ENCODE measurements around the gene SELENOM.
"Not testable (repeated sequence)": the region's sequence is repeated elsewhere in the genome, so short reads cannot be mapped to it uniquely, and the experiment has no call there.

The SELENOM gene

GRCh38 chr22:31130873-31131272 lies 23.5 kb upstream of the SELENOM start:
- DNase-seq: no peak

GRCh38 chr22:31128156-31128555 lies 20.8 kb upstream of the SELENOM start:
- no peak for DNase-seq

DNA sequence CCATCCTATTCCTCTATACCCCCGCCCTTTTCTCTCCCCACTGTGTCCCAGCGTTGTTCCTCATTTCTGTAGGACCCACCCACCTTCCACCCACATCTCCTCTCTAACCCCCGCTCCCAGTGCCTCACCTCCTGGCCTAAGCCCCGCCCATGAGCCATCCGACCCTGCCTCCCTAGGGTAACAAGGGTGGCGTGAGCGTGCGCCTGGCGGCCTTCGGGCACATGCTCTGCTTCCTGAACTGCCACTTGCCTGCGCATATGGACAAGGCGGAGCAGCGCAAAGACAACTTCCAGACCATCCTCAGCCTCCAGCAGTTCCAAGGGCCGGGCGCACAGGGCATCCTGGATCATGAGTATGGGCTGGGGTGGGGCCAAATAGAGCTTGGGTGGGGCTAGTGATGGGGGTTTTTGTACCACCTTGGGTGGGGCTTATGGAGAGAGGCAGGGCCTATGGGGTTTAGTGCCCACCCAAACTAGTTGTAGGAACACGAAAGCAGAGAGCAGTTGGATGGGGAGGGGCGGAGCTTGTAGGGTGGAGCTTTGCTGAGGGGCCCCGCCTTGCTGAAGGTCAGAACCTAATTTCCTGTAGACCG lies 19.9 kb upstream of the SELENOM start:
- DNase-seq: no peak

DNA sequence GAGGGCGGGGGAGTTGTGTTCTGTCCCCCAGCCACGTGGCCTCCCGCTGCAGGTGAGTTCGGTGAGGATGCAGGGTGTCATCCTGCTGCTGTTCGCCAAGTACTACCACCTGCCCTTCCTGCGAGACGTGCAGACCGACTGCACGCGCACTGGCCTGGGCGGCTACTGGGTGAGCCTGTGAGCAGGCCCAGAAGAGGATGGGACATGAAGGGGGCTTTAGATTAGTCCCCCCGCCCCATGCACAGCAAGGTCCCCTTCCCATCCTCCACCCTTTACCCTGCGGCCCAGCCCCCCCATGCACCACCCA lies 19.5 kb upstream of the SELENOM start:
- DNase-seq: no peak

- DNase-seq: no peak
These were observed 18.9 kb upstream of the SELENOM start for GRCh38 chr22:31126128-31126868.

GRCh38 chr22:31125521-31126117 lies 18.3 kb upstream of the SELENOM start:
- DNase-seq: no peak

GRCh38 chr22:31124811-31125465 lies 17.6 kb upstream of the SELENOM start:
- DNase-seq: no peak

DNA sequence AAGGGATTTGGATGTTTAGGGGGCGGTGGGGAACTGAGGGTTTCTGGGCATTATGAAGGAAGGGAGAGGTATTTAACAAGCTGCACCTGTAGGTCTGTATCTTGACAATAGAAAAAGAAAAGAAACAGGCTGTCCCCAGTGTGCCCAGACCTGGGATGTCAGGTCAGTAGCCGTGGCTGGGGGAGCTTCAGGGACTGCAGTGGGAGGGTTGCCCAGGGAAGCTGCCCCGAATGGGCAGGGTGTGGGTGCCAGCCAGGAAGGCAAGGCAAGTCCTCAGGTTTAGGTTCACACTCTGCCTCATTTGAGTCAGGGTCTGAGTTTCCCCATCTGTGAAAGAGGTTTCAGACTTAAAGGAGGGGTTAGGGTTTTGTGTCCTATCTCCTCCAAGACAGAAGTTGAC lies 16.9 kb upstream of the SELENOM start:
- no peak for DNase-seq

GRCh38 chr22:31123292-31123602 lies 15.9 kb upstream of the SELENOM start:
- no peak for DNase-seq

DNA sequence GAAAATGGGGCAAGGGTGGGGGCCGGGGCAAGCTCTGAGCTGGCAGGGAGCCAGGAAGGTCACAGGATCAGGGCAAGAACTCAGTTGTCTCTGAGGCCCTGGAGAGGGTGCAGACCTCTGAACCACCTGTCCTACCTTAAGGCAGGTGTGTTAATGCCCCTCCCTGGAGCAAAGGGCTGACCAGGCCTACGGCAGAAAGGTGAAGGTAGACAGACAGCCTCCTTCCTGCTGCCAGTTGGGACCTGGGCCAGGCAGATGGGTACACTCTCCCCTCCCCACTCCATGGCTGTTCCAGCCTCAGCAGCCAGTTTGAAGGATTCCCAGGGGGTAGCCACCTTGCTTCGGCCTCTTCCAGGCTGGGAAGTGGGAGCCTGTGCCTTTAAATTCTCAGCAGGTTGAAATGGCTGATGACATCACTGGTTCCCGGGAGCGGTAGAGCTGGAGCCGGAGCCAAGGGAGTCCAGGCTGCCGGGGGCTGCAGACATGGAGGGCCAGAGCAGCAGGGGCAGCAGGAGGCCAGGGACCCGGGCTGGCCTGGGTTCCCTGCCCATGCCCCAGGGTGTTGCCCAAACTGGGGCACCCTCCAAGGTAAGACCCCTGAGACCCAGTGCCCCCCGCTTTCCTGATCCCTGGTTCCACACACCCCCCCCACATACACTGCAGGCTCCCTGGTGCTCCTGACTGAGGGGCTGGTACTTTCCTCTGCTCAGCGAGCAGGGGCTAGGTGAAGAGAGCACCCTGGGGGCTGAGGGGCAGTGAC lies 15.3 kb upstream of the SELENOM start, which contains the start of gene INPP5J:
Gene INPP5J (plus strand): TSS at position 435 of the 760 bp plus-strand sequence. CDS start 49 bp downstream, at position 484.
- peak; percentile 24 for DNase-seq

DNA sequence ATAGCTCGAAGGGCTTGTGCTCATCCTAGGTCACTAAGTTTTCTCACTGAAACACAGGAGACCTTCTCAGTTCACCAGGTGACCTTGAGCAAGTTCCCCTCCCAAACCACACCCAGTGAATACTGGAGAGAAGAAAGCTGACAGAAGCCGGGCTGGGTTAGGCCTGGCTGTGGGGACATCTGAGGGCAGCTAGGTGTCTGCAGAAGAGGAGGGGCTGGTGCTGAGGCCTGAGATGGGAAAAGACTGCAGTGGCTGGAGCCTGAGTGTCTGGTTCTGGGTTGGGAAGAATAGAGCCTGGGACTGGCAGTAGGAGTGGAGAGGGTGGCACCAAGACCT lies 14.8 kb upstream of the SELENOM start:
- DNase-seq: no peak

DNA sequence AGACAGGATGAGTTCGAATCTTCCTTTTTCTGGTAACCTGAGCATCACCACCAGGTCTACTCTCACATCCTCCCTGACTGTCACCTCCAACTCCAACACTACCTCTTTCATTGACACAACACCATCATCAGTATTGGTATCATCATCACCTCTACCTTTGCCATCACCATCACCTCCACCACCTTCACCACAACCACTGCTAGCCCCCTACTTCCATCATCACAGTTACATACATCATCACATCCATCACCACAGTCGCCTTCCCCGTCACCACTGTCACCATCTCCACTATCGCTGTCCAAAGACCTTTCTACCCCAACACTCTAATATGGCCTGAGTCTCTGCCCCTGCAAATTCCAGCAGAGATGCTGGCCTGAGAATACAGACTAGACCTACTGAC lies 14.0 kb upstream of the SELENOM start:
- DNase-seq: no peak

DNA sequence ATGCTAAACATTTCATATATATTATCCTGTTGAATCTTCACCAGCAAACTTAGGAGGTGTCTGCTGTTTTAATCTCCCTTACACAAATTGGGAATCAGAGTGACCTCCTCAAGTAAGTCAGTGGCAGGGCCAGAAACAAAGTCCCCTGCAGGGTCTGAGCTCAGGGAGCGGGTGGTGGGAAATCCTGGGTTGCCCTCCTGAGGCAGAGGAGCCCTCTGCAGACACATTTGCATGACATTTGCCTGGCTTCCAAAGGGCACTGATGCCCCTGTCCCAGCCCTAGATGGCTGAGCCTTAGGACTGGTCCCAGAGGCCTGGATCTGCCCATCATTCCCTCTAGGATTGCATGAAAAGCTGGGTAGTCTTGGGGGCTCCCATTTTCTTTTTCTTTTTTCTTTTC lies 13.3 kb upstream of the SELENOM start:
- no peak for DNase-seq

GRCh38 chr22:31120230-31120629 lies 12.9 kb upstream of the SELENOM start:
- DNase-seq: no peak

DNA sequence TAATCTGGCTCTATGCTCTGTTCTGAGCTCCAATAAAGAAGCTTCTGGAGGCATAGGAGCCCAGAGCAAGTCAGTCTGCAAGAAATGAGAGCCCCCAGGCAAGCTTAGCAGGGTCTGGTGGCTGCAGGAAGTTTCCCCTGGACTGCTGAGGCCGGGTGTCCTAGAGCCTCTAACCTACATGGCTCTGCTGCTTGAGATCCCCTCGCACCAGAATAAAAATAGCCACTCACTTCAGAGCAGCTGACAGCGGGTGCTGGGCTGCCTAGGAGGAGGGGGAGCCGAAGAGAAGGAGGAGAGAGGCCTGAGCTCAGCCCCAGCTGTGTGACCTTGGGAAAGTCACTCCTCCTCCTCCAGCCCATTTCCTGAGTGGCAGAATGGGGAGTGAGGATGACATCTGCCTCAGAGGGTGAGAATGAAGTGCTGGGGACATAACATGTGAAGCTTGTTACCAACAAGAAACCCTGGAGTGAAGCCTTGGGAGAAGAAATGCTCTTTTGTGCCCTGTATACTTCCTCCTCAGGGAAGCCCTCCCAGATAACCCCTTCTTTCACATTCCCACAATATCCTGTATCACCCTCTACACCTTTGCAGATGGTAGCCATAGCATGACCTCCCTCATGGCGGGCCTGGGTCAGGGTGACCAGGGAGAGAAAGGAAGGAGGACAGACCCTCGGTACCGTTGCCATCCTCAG lies 11.8 kb upstream of the SELENOM start:
- DNase-seq: no peak

DNA sequence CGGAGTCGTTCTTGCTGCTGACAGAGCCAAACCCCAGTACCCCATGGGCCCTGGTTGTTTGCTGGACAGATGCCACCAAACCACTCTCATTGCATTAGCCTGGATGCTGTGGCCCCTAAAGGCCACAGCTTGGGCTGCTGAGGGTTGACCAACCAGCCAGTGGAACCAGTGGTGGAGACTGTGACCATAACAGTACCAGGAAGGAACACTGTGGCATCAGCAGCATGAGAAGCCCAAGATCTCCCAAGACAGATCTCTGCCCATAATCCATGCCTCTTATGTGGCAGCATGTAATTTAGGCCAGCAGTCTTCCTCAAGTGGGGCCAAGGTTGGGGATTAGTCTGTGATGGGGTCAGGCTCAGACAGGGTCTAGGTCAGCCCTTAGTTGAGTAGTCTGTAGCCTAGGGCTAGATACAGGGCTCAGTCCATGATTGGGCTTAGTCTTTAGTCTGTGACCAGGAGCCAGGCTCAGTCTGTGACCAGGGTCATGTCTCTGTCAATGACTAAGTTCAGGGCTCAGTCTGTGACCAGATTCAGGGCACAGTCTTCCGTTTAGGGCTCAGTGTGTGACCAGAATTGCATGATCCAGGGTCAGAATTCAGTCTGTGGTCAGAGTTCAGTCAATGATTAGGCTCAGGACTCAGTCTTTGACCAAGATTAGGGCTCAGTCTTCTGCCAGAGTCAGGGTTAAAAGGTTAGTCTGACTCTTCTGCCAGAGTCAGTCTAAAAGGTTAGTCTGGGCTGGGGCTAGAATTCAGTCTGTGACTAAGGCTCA lies 10.9 kb upstream of the SELENOM start:
- no peak for DNase-seq

DNA sequence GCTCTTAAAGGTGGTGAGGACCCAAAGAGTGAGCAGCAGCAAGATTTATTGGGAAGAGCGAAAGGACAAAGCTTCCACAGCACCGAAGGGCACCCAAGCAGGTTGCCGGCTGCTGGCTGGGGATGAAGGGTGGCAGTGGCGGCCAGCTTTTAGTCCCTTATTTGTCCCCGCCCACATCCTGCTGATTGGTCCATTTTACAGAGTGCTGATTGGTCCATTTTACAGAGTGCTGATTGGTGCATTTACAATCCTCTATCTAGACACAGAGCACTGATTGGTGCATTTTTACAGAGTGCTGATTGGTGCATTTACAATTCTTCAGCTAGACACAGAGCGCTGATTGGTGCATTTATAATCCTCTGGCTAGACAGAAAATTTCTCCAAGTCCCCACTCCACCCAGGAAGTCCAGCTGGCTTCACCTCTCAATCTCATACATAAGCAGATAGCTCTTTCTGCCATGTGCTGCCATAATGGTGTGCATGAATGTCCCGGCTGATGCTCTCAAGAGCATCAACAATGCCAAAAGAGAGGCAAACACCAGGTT lies 5.3 kb upstream of the SELENOM start:
- DNase-seq: not testable (repeated sequence)

DNA sequence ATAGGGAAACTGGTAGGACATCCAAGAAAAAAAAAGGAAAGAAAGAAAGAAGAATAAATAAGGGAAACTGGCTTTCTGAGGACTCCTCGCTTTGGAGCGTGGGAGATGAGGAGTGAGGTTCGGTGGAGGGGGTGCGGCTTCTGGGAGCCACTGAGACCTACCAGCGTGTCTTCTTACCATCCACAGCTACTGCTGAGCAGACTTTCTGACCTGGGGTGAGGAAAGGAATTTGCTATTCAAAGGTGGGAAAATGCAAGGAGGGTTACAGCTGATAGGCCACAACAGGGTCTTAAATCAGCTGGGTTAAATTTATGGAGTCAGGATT lies 488 bp upstream of the SELENOM start:
- DNase-seq: no peak

DNA sequence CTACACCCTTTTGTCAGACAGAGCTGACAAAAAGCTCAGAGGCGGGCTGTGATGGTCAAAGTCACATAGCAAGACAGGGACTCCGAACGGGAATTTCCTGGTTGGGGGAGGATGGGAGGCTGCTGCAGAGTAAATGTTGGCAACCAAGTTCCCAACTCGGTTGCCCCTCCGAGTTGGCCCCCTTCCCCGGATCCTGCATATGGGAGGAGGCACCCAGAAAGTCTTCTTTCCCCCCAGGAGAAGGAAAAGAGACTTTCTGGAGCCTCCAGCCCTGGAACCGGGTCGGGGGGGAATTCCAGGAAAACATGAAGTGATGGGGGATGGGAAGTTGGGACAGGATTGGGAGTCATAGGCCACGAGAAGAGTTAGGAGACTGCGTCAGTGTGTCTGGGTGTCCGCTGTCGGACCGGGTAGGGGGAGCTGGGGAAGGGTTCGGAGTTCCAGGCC lies 614 bp downstream of the SELENOM start:
- peak; percentile 58 for DNase-seq

DNA sequence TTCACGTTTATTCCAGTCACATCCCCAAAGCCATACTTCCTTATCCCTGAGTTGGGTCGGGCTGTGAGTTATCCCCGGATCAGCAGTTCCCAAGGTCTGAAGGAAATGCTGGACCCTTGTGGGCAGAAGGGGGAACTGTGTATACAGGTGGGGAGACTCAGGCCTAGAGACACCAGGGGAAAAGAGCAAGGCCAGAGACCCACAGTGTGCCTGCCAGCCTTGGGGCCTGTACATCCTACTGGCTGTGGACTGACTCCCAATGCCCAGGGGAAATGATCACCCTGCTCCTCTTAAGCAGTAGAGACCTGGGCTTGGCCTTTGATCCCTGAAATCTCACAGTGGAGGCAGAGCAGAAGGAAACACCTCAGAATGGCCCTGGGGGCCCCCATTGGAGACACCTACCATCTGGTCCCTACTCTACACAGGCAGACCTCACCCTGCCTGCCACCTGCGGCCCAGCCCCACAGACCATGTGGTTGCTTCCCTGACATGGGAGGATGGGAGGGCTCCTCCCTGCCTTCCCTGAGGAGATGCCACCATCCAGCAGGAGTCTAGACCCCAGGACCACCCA lies 1.3 kb downstream of the SELENOM start:
- DNase-seq: peak; percentile 31

GRCh38 chr22:31105282-31105929 lies 2.0 kb downstream of the SELENOM start:
- DNase-seq: no peak

Measured in HCEC 1CT (cell line).